SK-N-SH (cell line): ENCODE data around the gene ZBTB3. TPM values are rescaled to one million over a fixed set of nuclear protein-coding genes. Genes with fewer than 3 reads are reported as not detected.

Source experiments
- CTCF ChIA-PET: fragments of 300-600, 350-600 bp; formaldehyde crosslinking; extraction: SDS; loops from one replicate; lab custom pipeline; 2021; lab: Yijun Ruan, JAX
- POLR2A ChIA-PET: fragments of 350-600 bp; sonication (Branson Sonifier 250); formaldehyde crosslinking; extraction: SDS; loops from one replicate; lab custom pipeline; 2020; ENCODE audit warnings: antibody characterized with exemption, inconsistent platforms; lab: Yijun Ruan, JAX
- DNase-seq: peaks from one replicate; pipeline ENCODE4 v3.0.0; 2012
- H2AFZ ChIP-seq: fragments of 200-600 bp; sonication (generic); 2 replicates; pipeline ENCODE4 v1.8.1; 2016; ENCODE audit warnings: antibody characterized with exemption, mild to moderate bottlenecking, low read depth
- H3F3A ChIP-seq: fragments of 200-600 bp; sonication (generic); replicated peaks from 2 replicates; pipeline ENCODE3; 2016; ENCODE audit warnings: antibody characterized with exemption, mild to moderate bottlenecking; ENCODE audit not compliant: insufficient read depth
- H3K27ac ChIP-seq, 2 experiments: fragments of 200-500 bp in 1 of 2; fragments of 200-600 bp in 1 of 2; sonication (Bioruptor generic) in 1 of 2; sonication (generic), shearing (Covaris generic) in 1 of 2; 2 replicates each; pipeline versions ENCODE4 v1.5.1 to v1.6.1; 2014 to 2016; ENCODE audit warnings: low read depth in 2 of 2, inconsistent platforms in 1 of 2, low read length in 1 of 2, mild to moderate bottlenecking in 1 of 2, mixed read lengths in 1 of 2
- H3K27me3 ChIP-seq: fragments of 200-600 bp; sonication (generic), shearing (Covaris generic); 2 replicates; pipeline ENCODE4 v1.6.1; 2016; ENCODE audit warnings: mixed run types; ENCODE audit not compliant: insufficient read depth
- H3K36me3 ChIP-seq, 2 experiments: fragments of 200-500 bp in 1 of 2; fragments of 200-600 bp in 1 of 2; sonication (Bioruptor generic) in 1 of 2; sonication (generic) in 1 of 2; replicated peaks in 1 of 2; 2 replicates each; pipeline versions ENCODE3 to v1.5.1; 2014 to 2016; ENCODE audit warnings: low read length in 1 of 2, mild to moderate bottlenecking in 1 of 2; ENCODE audit not compliant: insufficient read depth in 2 of 2, control insufficient read depth in 1 of 2
- H3K4me1 ChIP-seq, 2 experiments: fragments of 200-500 bp in 1 of 2; fragments of 200-600 bp in 1 of 2; sonication (Bioruptor generic) in 1 of 2; sonication (generic), shearing (Covaris generic) in 1 of 2; 2 replicates each; pipeline versions ENCODE4 v1.5.1 to v1.6.1; 2014 to 2016; ENCODE audit warnings: low read depth in 1 of 2, low read length in 1 of 2, mixed run types in 1 of 2; ENCODE audit not compliant: insufficient read depth in 2 of 2, control insufficient read depth in 1 of 2
- H3K4me2 ChIP-seq: fragments of 200-600 bp; sonication (generic), shearing (Covaris generic); 2 replicates; pipeline ENCODE4 v1.6.1; 2017; ENCODE audit warnings: mixed run types
- H3K4me3 ChIP-seq, 2 experiments: fragments of 200-500 bp in 1 of 2; fragments of 200-600 bp in 1 of 2; sonication (Bioruptor generic) in 1 of 2; sonication (generic), shearing (Covaris generic) in 1 of 2; 2 replicates each; pipeline versions ENCODE4 v1.5.1 to v1.8.1; 2014 to 2016; ENCODE audit warnings: low read depth in 2 of 2, inconsistent platforms in 1 of 2, low read length in 1 of 2, mild to moderate bottlenecking in 1 of 2, mixed read lengths in 1 of 2, moderate library complexity in 1 of 2
- H3K79me2 ChIP-seq: fragments of 200-600 bp; sonication (generic); 2 replicates; pipeline ENCODE4 v1.8.1; 2017; ENCODE audit warnings: mild to moderate bottlenecking; ENCODE audit not compliant: insufficient read depth
- H3K9ac ChIP-seq: fragments of 200-600 bp; sonication (generic); 2 replicates; pipeline ENCODE4 v1.6.1; 2017; ENCODE audit warnings: mixed run types
- H3K9me2 ChIP-seq: fragments of 200-600 bp; sonication (generic); 2 replicates; pipeline ENCODE4 v1.6.1; 2017; ENCODE audit warnings: mixed run types
- H3K9me3 ChIP-seq: fragments of 200-600 bp; sonication (generic); 2 replicates; pipeline ENCODE4 v1.6.1; 2017; ENCODE audit warnings: mixed run types, mild to moderate bottlenecking, moderate library complexity
- H4K20me1 ChIP-seq: fragments of 200-600 bp; sonication (generic); 2 replicates; pipeline ENCODE4 v1.6.1; 2017; ENCODE audit warnings: mild to moderate bottlenecking, mixed run types; ENCODE audit not compliant: insufficient read depth
- CHD2 ChIP-seq: fragments of 150-350 bp; IDR thresholded peaks from 2 replicates; pipeline ENCODE4 v1.6.1; 2018; ENCODE audit warnings: low read length; ENCODE audit not compliant: partially characterized antibody
- EP300 ChIP-seq, 2 experiments: IDR thresholded peaks; 2 replicates each; pipeline versions ENCODE4 v1.4.0 to v1.6.1; 2012; ENCODE audit warnings: borderline replicate concordance in 1 of 2, low read depth in 1 of 2, low read length in 1 of 2
- FOSL2 ChIP-seq: IDR thresholded peaks from 2 replicates; pipeline ENCODE4 v1.4.0; 2012; ENCODE audit warnings: low read depth, mild to moderate bottlenecking, moderate library complexity, borderline replicate concordance
- FOXM1 ChIP-seq: IDR thresholded peaks from 2 replicates; pipeline ENCODE4 v1.4.0; 2012; ENCODE audit warnings: low read depth, mild to moderate bottlenecking
- GATA2 ChIP-seq: sonication (generic); formaldehyde crosslinking; IDR thresholded peaks from 2 replicates; pipeline ENCODE4 v1.5.0; 2020; ENCODE audit warnings: mild to moderate bottlenecking, missing genetic modification reagents
- JUND ChIP-seq: IDR thresholded peaks from 2 replicates; pipeline ENCODE4 v1.4.0; 2012
- MXI1 ChIP-seq: IDR thresholded peaks from 2 replicates; pipeline ENCODE4 v1.6.1; 2012; ENCODE audit warnings: mild to moderate bottlenecking, low read depth, low read length, improper control_type of control experiment
- NFIC ChIP-seq: IDR thresholded peaks from 2 replicates; pipeline ENCODE4 v1.4.0; 2012; ENCODE audit warnings: borderline replicate concordance
- NRF1 ChIP-seq: IDR thresholded peaks from 2 replicates; pipeline ENCODE4 v1.6.1; 2012; ENCODE audit warnings: low read depth, mild to moderate bottlenecking, low read length
- PBX3 ChIP-seq: IDR thresholded peaks from 2 replicates; pipeline ENCODE4; 2012
- POLR2AphosphoS5 ChIP-seq: IDR thresholded peaks from 2 replicates; pipeline ENCODE4 v1.6.1; 2012; ENCODE audit warnings: low read depth, low read length
- RCOR1 ChIP-seq: fragments of 150-350 bp; IDR thresholded peaks from 2 replicates; pipeline ENCODE4 v1.6.1; 2017; ENCODE audit warnings: antibody characterized with exemption, low read length
- SMC3 ChIP-seq: IDR thresholded peaks from 2 replicates; pipeline ENCODE4 v1.6.1; 2012; ENCODE audit warnings: low read depth, low read length, improper control_type of control experiment
- TAF1 ChIP-seq: IDR thresholded peaks from 2 replicates; pipeline ENCODE4 v1.6.1; 2012; ENCODE audit warnings: low read depth, mild to moderate bottlenecking, low read length, moderate library complexity, borderline replicate concordance
- YY1 ChIP-seq: IDR thresholded peaks from 2 replicates; pipeline ENCODE4 v1.4.0; 2012; ENCODE audit warnings: low read depth, mild to moderate bottlenecking
- WGBS: methylation state at CpG from one replicate; pipeline ENCODE4 v1.1.6; 2017; ENCODE audit warnings: low lambda C conversion rate; 5-methylcytosine and 5-hydroxymethylcytosine counted together
- polyA plus RNA-seq, 3 experiments: library from polyadenylated mRNA; depleted of rRNA; stranded (reverse); fragments of >200 nt; gene quantifications; 2 replicates each; pipeline ENCODE4 v1.2.3, GENCODE V29; 2012
- TF ChIP-seq, protein P1 (sequence below): fragments of 200-600 bp; sonication (generic); IDR thresholded peaks from 2 replicates; pipeline ENCODE4 v1.6.1; 2017; ENCODE audit warnings: antibody characterized with exemption, mild to moderate bottlenecking, moderate library complexity

The ZBTB3 gene
- polyA plus RNA-seq, 1 of the 3 experiments (the other 2 are of a cell fraction) = 2.1 TPM

DNA sequence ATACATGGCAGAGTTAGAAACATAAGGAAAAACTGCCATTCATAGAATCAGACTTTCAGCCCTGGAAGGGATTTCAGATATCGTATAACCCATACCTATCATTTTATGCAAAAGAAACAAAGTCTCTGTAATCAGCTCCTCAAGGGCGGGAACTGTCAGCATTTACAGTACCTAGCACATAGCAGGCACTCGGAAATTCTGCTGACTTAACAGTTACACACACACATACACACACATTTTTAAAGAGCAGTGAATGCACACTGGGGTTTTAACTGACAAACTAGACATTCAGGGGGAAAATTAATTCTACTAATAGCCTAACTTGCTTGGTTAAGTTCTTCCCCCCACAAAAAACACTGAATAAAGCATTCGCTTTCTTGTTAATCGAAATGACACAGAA, 37.8 kb downstream of the ZBTB3 start (continued):
- TF ChIP-seq PBX3 = no peak
- TF ChIP-seq MXI1 = no peak
- TF ChIP-seq JUND = no peak
- TF ChIP-seq CHD2 = no peak
- no peak for TF ChIP-seq SMC3
- no peak for TF ChIP-seq YY1
- TF ChIP-seq EP300 (IDR thresholded peaks at IDR 0.05; ENCODE audit: borderline replicate concordance in 1 of 2, low read depth in 1 of 2, low read length in 1 of 2) = no peak
- TF ChIP-seq, all 33 proteins: peak for 0

GRCh38 chr11:62715150-62716130, 38.5 kb downstream of the ZBTB3 start:
- TF ChIP-seq GATA2 (CRISPR knock-in tag) (no peak), NFIC (no peak), POLR2AphosphoS5 (no peak), FOXM1 (no peak), FOSL2 (no peak), RCOR1 (no peak), NRF1 (no peak), TAF1 (no peak)
- TF ChIP-seq, protein P1, sequence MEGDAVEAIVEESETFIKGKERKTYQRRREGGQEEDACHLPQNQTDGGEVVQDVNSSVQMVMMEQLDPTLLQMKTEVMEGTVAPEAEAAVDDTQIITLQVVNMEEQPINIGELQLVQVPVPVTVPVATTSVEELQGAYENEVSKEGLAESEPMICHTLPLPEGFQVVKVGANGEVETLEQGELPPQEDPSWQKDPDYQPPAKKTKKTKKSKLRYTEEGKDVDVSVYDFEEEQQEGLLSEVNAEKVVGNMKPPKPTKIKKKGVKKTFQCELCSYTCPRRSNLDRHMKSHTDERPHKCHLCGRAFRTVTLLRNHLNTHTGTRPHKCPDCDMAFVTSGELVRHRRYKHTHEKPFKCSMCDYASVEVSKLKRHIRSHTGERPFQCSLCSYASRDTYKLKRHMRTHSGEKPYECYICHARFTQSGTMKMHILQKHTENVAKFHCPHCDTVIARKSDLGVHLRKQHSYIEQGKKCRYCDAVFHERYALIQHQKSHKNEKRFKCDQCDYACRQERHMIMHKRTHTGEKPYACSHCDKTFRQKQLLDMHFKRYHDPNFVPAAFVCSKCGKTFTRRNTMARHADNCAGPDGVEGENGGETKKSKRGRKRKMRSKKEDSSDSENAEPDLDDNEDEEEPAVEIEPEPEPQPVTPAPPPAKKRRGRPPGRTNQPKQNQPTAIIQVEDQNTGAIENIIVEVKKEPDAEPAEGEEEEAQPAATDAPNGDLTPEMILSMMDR = no peak
- H3K27me3 ChIP-seq = no peaks in the 10 kb centered on the region
- H3K4me1 ChIP-seq = no peaks in the 10 kb centered on the region; a peak in 1 of 4 replicates
- no peak overlapping the region for H3K9ac ChIP-seq
- H3K27ac ChIP-seq = no peak overlapping the region
- 89% methylated on average over 24 of the region's 24 CpGs for WGBS
- peaks cover 76 to 84% of the 10 kb centered on the region in 2 experiments for H3K36me3 ChIP-seq
- ChIA-PET CTCF (interaction anchor here (0.6 to 2.0 kb wide), 5 partner anchors 12 to 128 kb away, joined by 3 to 5 read pairs (median 4); partner anchors contain the start of genes HNRNPUL2 and TTC9C), POLR2A (interaction anchor here (0.7 to 1.8 kb wide), 2 partner anchors 11 to 126 kb away, joined by 3 to 5 read pairs; no protein-coding TSS in a partner anchor)
- no peaks in the 10 kb centered on the region for H3K9me3 ChIP-seq
- no peaks in the 10 kb centered on the region for H4K20me1 ChIP-seq
- H3F3A ChIP-seq = peaks cover 63% of the 10 kb centered on the region
- peak; percentile 42 for DNase-seq
- no peak overlapping the region for H3K4me2 ChIP-seq
- no peak overlapping the region for H2AFZ ChIP-seq
- H3K79me2 ChIP-seq = peaks cover 55% of the 10 kb centered on the region
- no peaks in the 10 kb centered on the region for H3K9me2 ChIP-seq
- no peak overlapping the region for H3K4me3 ChIP-seq
